RWPE2 (cell line): ENCODE results near the gene DBF4.
"Not testable (repeated sequence)": the region's sequence is repeated elsewhere in the genome, so short reads cannot be mapped to it uniquely, and the experiment has no call there.

Experiments used
- ATAC-seq: fragments of 200-7000 bp; cut with Tn5 transposase; 3 replicates; pipeline ENCODE4 v1.9.1; 2021; ENCODE audit warnings: low read depth
- DNase-seq: peaks from one replicate; pipeline ENCODE4 v3.0.0-alpha.2; 2020; ENCODE audit warnings: low spot score
- H3K27ac ChIP-seq: fragments of 450-650 bp; 2 replicates; pipeline ENCODE4 v1.5.1; 2017; ENCODE audit warnings: mild to moderate bottlenecking; ENCODE audit not compliant: poor library complexity, severe bottlenecking
- H3K27me3 ChIP-seq: fragments of 250-450 bp; sonication (Bioruptor Pico); 2 replicates; pipeline ENCODE4 v1.5.1; 2021; ENCODE audit warnings: mild to moderate bottlenecking, moderate library complexity; ENCODE audit not compliant: insufficient read depth, poor library complexity, severe bottlenecking
- H3K36me3 ChIP-seq: fragments of 250-450 bp; sonication (Bioruptor Pico); 2 replicates; pipeline ENCODE4 v1.5.1; 2020; ENCODE audit warnings: low read depth, mild to moderate bottlenecking, moderate library complexity
- H3K4me1 ChIP-seq: fragments of 250-450 bp; sonication (Bioruptor Pico); 2 replicates; pipeline ENCODE4 v1.5.1; 2021; ENCODE audit warnings: mild to moderate bottlenecking, moderate library complexity; ENCODE audit not compliant: insufficient read depth, poor library complexity, severe bottlenecking
- H3K4me3 ChIP-seq: fragments of 250-450 bp; sonication (Bioruptor Pico); 2 replicates; pipeline ENCODE4 v1.5.1; 2021; ENCODE audit warnings: mild to moderate bottlenecking, moderate library complexity; ENCODE audit not compliant: severe bottlenecking
- H3K9me3 ChIP-seq: fragments of 250-450 bp; sonication (Bioruptor Pico); 2 replicates; pipeline ENCODE4 v1.5.1; 2021; ENCODE audit warnings: mild to moderate bottlenecking, moderate library complexity; ENCODE audit not compliant: severe bottlenecking
- TF ChIP-seq, protein P1 (sequence below): fragments of 450-650 bp; IDR thresholded peaks from one replicate; pipeline ENCODE4 v1.5.1; 2017; ENCODE audit warnings: mild to moderate bottlenecking, moderate library complexity; ENCODE audit not compliant: poor library complexity, severe bottlenecking

DBF4 gene

DNA sequence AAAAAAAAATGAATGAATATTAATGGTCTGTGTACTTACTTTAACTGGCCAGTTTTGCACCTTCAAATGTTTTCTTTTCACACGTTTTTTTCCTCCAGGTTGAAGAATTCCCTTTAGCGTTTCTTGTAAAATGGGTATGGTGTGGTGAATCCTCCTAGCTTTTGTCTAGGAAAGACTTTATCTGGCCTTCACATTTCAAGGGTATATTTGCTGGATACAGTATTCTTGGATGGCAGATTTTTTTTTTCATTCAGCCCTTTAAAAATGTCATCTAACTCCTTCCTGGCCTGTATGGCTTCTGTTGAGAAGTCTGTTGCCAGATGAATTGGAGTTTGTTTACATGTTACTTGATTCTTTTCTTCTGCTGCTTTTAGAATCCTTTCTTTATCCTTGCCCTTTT is 10.2 kb upstream of the DBF4 start:
- Histone ChIP-seq H3K4me1 (no peaks in the 10 kb centered on the region), H3K27ac (no peak overlapping the region), H3K4me3 (no peak overlapping the region), H3K9me3 (no peaks in the 10 kb centered on the region), H3K27me3 (no peaks in the 10 kb centered on the region), H3K36me3 (peaks cover 7% of the 10 kb centered on the region; the same call in 1 of the 2 replicates)
- DNase-seq (no peak), ATAC-seq (no peak)
- TF ChIP-seq, protein P1, sequence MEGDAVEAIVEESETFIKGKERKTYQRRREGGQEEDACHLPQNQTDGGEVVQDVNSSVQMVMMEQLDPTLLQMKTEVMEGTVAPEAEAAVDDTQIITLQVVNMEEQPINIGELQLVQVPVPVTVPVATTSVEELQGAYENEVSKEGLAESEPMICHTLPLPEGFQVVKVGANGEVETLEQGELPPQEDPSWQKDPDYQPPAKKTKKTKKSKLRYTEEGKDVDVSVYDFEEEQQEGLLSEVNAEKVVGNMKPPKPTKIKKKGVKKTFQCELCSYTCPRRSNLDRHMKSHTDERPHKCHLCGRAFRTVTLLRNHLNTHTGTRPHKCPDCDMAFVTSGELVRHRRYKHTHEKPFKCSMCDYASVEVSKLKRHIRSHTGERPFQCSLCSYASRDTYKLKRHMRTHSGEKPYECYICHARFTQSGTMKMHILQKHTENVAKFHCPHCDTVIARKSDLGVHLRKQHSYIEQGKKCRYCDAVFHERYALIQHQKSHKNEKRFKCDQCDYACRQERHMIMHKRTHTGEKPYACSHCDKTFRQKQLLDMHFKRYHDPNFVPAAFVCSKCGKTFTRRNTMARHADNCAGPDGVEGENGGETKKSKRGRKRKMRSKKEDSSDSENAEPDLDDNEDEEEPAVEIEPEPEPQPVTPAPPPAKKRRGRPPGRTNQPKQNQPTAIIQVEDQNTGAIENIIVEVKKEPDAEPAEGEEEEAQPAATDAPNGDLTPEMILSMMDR, result no peak

DNA sequence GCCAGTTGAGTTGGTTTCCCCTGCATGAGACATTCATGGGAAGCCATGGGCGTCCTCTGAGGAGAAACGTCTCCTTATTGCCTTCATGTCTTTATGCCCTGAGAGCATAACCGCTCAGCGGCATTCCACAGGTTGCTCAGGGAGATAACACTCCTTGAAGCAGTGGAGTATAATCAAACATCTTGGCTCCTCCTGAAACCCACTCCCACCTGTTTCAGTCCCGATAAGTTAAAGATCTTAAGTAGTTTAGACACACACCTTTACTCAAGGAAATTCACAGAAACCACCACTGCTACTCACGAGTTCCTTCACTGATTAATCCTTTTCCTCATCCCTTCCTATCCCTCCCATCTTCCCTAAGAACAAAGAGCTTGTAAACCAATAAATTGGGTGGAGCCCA is 9.8 kb upstream of the DBF4 start:
- H3K4me3 ChIP-seq, H3K9me3 ChIP-seq: not testable (repeated sequence)

DNA sequence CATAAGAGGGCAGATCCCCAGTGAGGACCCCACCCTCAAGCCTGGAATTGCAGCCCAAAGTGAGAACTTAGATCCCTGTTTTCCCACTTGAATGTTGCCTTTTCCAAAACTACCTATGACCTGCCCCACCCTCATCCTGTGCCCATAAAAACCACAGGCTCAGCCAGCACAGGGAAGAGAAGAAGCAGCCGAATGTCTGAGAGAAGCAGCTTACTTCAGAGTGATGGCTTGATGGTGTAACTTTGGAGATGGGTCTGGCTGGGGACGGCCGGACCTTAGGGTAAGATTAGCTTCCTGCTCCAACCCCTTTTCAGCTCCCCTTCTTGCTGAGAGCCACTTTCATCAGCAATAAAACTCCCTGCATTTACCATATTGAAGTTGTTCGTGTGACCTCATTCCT is 5.8 kb upstream of the DBF4 start:
- TF ChIP-seq, protein P1, result no peak
- no peak for ATAC-seq
- H3K27ac ChIP-seq, result no peak overlapping the region
- DNase-seq, result no peak
- H3K4me3 ChIP-seq, result no peak overlapping the region
- H3K36me3 ChIP-seq, result peaks cover 15% of the 10 kb centered on the region; the same call in 1 of the 2 replicates
- H3K9me3 ChIP-seq, result peaks cover 4% of the 10 kb centered on the region
- H3K4me1 ChIP-seq, result no peaks in the 10 kb centered on the region
- H3K27me3 ChIP-seq, result no peaks in the 10 kb centered on the region

More for the DNA sequence above, 9.8 kb upstream of the DBF4 start:
- H3K4me1 ChIP-seq, H3K27ac ChIP-seq, DNase-seq, ATAC-seq, H3K27me3 ChIP-seq: not testable (repeated sequence)
- H3K36me3 ChIP-seq, result peaks cover 12% of the 10 kb centered on the region; the same call in 1 of the 2 replicates

DNA sequence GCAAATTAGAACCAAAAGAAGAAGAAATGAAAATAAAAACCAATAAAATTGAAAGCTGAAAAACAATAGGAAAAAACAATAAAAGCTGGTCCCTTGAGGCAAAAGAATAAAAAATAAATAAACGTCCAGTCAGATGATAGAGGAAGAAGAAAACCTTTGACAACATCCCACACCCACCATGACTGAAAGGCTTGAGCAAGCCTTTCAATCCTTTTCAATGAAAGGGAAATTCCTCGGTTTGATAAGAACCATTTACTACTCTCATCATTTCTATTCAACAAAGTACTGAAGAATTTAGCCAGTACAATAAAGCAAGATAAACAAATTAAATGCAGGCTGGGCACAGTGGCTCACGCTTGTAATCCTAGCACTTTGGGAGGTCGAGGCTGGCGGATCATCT is 3.9 kb upstream of the DBF4 start:
- ATAC-seq, result no peak
- peaks cover 4% of the 10 kb centered on the region for H3K9me3 ChIP-seq
- no peak overlapping the region for H3K27ac ChIP-seq
- H3K27me3 ChIP-seq, result no peaks in the 10 kb centered on the region
- TF ChIP-seq, protein P1, result no peak
- no peak overlapping the region for H3K4me3 ChIP-seq
- H3K36me3 ChIP-seq, result peaks cover 10% of the 10 kb centered on the region; the same call in 1 of the 2 replicates
- no peak for DNase-seq
- H3K4me1 ChIP-seq, result no peaks in the 10 kb centered on the region

- not testable (repeated sequence) for H3K4me3 ChIP-seq, H3K27me3 ChIP-seq, ATAC-seq, H3K9me3 ChIP-seq, H3K4me1 ChIP-seq, DNase-seq, H3K27ac ChIP-seq
- H3K36me3 ChIP-seq, result peaks cover 15% of the 10 kb centered on the region
Measured at GRCh38 chr7:87873328-87873727, 3.0 kb upstream of the DBF4 start.

GRCh38 chr7:87874066-87874465 is 2.2 kb upstream of the DBF4 start:
- Histone ChIP-seq H3K36me3 (peaks cover 22% of the 10 kb centered on the region), H3K27me3 (no peaks in the 10 kb centered on the region), H3K27ac (no peak overlapping the region), H3K4me3 (no peak overlapping the region), H3K9me3 (peaks cover 4% of the 10 kb centered on the region), H3K4me1 (peaks cover 2% of the 10 kb centered on the region)
- ATAC-seq (no peak), DNase-seq (no peak)
- TF ChIP-seq, protein P1, result no peak
